Neural progenitor cell (in vitro differentiated cells): ENCODE results near the gene KCTD18.

Source experiments
- EZH2 ChIP-seq: fragments of 200-600 bp; sonication (generic); IDR thresholded peaks from 2 replicates; pipeline ENCODE4 v1.6.1; 2017; ENCODE audit warnings: antibody characterized with exemption, mild to moderate bottlenecking, moderate library complexity
- EZH2phosphoT487 ChIP-seq: fragments of 200-600 bp; sonication (generic); IDR thresholded peaks from 2 replicates; pipeline ENCODE4 v1.6.1; 2017; ENCODE audit warnings: antibody characterized with exemption
- TF ChIP-seq, protein P1 (sequence below): fragments of 200-600 bp; sonication (generic); IDR thresholded peaks from 2 replicates; pipeline ENCODE4 v1.5.1; 2017; ENCODE audit warnings: antibody characterized with exemption, mild to moderate bottlenecking

DNA sequence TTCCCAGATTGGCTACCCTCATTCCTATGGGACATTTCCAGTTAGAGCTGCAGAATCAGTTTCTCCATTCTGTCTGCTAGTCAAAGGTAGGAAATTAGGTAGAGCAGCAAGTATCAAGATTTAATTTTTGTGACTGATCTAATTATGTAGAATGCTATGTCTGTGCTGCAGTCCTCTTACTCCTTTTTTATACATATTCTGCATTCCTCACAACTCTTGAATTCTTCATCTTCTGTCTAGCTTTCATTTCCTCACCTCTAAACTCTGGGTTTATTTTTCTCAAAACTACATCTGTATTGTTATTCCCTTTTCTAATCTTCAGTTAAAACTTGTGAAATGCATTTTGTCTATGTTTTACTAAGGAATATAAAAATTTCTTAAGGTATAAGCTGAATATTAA lies 24.7 kb upstream of the KCTD18 start:
- TF ChIP-seq, protein P1, sequence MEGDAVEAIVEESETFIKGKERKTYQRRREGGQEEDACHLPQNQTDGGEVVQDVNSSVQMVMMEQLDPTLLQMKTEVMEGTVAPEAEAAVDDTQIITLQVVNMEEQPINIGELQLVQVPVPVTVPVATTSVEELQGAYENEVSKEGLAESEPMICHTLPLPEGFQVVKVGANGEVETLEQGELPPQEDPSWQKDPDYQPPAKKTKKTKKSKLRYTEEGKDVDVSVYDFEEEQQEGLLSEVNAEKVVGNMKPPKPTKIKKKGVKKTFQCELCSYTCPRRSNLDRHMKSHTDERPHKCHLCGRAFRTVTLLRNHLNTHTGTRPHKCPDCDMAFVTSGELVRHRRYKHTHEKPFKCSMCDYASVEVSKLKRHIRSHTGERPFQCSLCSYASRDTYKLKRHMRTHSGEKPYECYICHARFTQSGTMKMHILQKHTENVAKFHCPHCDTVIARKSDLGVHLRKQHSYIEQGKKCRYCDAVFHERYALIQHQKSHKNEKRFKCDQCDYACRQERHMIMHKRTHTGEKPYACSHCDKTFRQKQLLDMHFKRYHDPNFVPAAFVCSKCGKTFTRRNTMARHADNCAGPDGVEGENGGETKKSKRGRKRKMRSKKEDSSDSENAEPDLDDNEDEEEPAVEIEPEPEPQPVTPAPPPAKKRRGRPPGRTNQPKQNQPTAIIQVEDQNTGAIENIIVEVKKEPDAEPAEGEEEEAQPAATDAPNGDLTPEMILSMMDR, result no peak
- no peak for TF ChIP-seq EZH2
- TF ChIP-seq EZH2phosphoT487, result no peak
